Immature natural killer cell (primary cell): Measurements from ENCODE around the gene OPTN. TPM values are rescaled to one million over a fixed set of nuclear protein-coding genes. Genes with fewer than 3 reads are reported as not detected.
A peak's percentile ranks its signal among the peaks of the same experiment; 100 is the strongest.
"Not testable (repeated sequence)": the region's sequence is repeated elsewhere in the genome, so short reads cannot be mapped to it uniquely, and the experiment has no call there.

Experiments used
- DNase-seq, 3 donors: peaks; one replicate each; pipeline ENCODE4 v3.0.0; 2022; ENCODE audit warnings: mixed read lengths in 1 of 3
- H3K27ac Mint-ChIP-seq, 6 donors: one replicate each; pipeline ENCODE4 v1.8.0; 2020; ENCODE audit warnings: mixed read lengths in 6 of 6, mild to moderate bottlenecking in 5 of 6, inconsistent platforms in 4 of 6, moderate library complexity in 3 of 6
- H3K27me3 Mint-ChIP-seq, 3 donors: one replicate each; pipeline ENCODE4 v1.8.0; 2020 to 2021; ENCODE audit warnings: low read depth in 3 of 3, mild to moderate bottlenecking in 3 of 3, mixed read lengths in 3 of 3, moderate library complexity in 3 of 3, inconsistent platforms in 1 of 3
- H3K36me3 Mint-ChIP-seq, 3 donors: one replicate each; pipeline ENCODE4 v1.8.0; 2020; ENCODE audit warnings: mixed read lengths in 3 of 3, inconsistent platforms in 2 of 3, mild to moderate bottlenecking in 2 of 3
- H3K4me1 Mint-ChIP-seq, 2 donors: one replicate each; pipeline ENCODE4 v1.8.0; 2020; ENCODE audit warnings: inconsistent platforms in 2 of 2, mild to moderate bottlenecking in 2 of 2, mixed read lengths in 2 of 2, moderate library complexity in 1 of 2
- H3K4me3 Mint-ChIP-seq, 5 donors: one replicate each; pipeline ENCODE4 v1.8.0; 2020; ENCODE audit warnings: mild to moderate bottlenecking in 5 of 5, mixed read lengths in 5 of 5, inconsistent platforms in 3 of 5, moderate library complexity in 3 of 5
- H3K9me3 Mint-ChIP-seq, 6 donors: one replicate each; pipeline ENCODE4 v1.8.0; 2020; ENCODE audit warnings: mild to moderate bottlenecking in 6 of 6, mixed read lengths in 6 of 6, inconsistent platforms in 4 of 6, moderate library complexity in 3 of 6
- polyA plus RNA-seq, 3 donors: library from polyadenylated mRNA; unstranded; fragments of 300-500 nt; fragmentation: Illumina TruSeq; gene quantifications; one replicate each; pipeline ENCODE4 v1.2.3, GENCODE V29; 2021

OPTN gene
- polyA plus RNA-seq, 3 donors from 2014 or later, result 35.4 to 103 (median 71.8) TPM

DNA sequence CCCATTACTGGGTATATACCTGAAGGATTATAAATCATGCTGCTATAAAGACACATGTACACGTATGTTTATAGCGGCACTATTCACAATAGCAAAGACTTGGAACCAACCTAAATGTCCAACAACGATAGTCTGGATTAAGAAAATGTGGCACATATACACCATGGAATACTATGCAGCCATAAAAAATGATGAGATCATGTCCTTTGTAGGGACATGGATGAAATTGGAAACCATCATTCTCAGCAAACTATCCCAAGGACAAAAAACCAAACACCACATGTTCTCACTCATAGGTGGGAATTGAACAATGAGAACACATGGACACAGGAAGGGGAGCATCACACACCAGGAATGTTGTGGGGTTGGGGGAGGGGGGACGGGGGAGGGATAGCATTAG is 55.9 kb downstream of the OPTN start:
- DNase-seq, H3K4me3 Mint-ChIP-seq, H3K36me3 Mint-ChIP-seq, H3K4me1 Mint-ChIP-seq, H3K27ac Mint-ChIP-seq, H3K27me3 Mint-ChIP-seq, H3K9me3 Mint-ChIP-seq: not testable (repeated sequence)

GRCh38 chr10:13158401-13158800 is 58.4 kb downstream of the OPTN start:
- DNase-seq, result peak in 2 of 3 donors; percentile 17 to 18
- Mint-ChIP-seq H3K4me3 (peak overlapping the region; percentile 45 to 81 (median 64)), H3K27me3 (peaks cover 4 to 6% (median 6%) of the 10 kb centered on the region in 3 donors), H3K36me3 (peaks cover 5% of the 10 kb centered on the region in 3 donors), H3K9me3 (peaks cover 0 to 3% (median 0%) of the 10 kb centered on the region in 6 donors), H3K27ac (peak overlapping the region in 3 of 6 donors; percentile 31 to 74 (median 64)), H3K4me1 (peaks cover 19 to 21% of the 10 kb centered on the region in 2 donors)

GRCh38 chr10:13160934-13161856 is 61.2 kb downstream of the OPTN start, which contains the start of gene MCM10:
MCM10 (plus strand) TSS chr10:13161558; CDS start chr10:13164203, 2,645 bp downstream.
- peaks cover 4 to 8% (median 6%) of the 10 kb centered on the region in 3 donors for H3K27me3 Mint-ChIP-seq
- DNase-seq, result peak; percentile 97
- peak within 1 kb of the TSS; percentile 87 to 93 (median 88) for H3K4me3 Mint-ChIP-seq
- H3K36me3 Mint-ChIP-seq, result no peaks in the 10 kb centered on the region
- peaks cover 19 to 21% of the 10 kb centered on the region in 2 donors for H3K4me1 Mint-ChIP-seq
- peak within 1 kb of the TSS; percentile 55 to 93 (median 77) for H3K27ac Mint-ChIP-seq
- no peaks in the 10 kb centered on the region for H3K9me3 Mint-ChIP-seq

DNA sequence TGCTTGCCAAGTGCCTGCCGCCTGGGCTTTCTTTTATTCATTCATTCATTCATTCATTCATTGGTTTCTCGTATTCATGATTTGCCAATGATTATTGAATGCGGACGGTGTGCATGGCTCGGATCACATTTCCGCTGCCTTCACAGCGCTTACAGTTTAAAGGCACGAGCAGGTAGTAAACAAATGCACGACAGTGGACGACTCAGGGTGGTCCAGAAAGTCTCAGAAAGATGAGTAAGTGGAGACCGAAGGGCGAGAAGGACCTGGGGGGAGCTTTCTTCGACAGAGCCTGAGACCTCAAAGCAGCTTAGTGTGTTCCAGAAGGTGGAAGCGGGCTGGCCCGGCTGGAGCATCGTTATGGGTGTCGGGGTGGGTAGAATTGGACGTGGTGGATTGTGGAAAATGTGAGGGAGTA is 61.9 kb downstream of the OPTN start:
- DNase-seq, result no peak
- Mint-ChIP-seq H3K27ac (peak overlapping the region; percentile 10 to 93 (median 43)), H3K9me3 (no peaks in the 10 kb centered on the region), H3K36me3 (no peaks in the 10 kb centered on the region), H3K4me3 (peak overlapping the region; percentile 87 to 93 (median 88)), H3K27me3 (peaks cover 4 to 8% (median 6%) of the 10 kb centered on the region in 3 donors), H3K4me1 (peaks cover 19 to 21% of the 10 kb centered on the region in 2 donors)

GRCh38 chr10:13163859-13164258 is 63.9 kb downstream of the OPTN start:
- no peaks in the 10 kb centered on the region for H3K9me3 Mint-ChIP-seq
- H3K4me3 Mint-ChIP-seq, result no peak overlapping the region
- H3K27ac Mint-ChIP-seq, result peak overlapping the region in 1 of 6 donors; percentile 10
- H3K36me3 Mint-ChIP-seq, result no peaks in the 10 kb centered on the region
- DNase-seq, result no peak
- peaks cover 17 to 21% of the 10 kb centered on the region in 2 donors for H3K4me1 Mint-ChIP-seq
- H3K27me3 Mint-ChIP-seq, result peaks cover 1 to 6% (median 3%) of the 10 kb centered on the region in 3 donors

DNA sequence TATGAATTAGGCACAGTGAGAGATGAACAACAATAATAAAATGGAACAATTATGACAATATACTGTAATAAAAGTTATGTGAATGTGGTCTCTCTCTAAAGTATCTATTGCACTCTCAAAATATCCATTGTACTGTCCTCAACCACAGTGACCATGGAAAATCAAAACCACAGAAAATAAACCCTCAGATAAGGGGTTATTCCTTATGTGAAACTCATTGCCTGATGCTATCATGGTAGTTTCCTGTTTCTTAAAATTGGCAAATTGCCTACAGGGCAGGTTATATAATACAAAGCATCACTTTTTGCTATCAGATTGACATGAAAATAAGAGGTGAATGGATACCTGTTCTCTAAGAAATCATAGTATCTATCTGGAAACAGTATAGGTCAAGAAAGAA is 65.2 kb downstream of the OPTN start:
- no peaks in the 10 kb centered on the region for H3K36me3 Mint-ChIP-seq
- H3K4me1 Mint-ChIP-seq, result peaks cover 17 to 21% of the 10 kb centered on the region in 2 donors
- H3K27ac Mint-ChIP-seq, result no peak overlapping the region
- H3K4me3 Mint-ChIP-seq, result no peak overlapping the region
- H3K27me3 Mint-ChIP-seq, result peaks cover 0 to 4% (median 1%) of the 10 kb centered on the region in 3 donors
- H3K9me3 Mint-ChIP-seq, result no peaks in the 10 kb centered on the region
- no peak for DNase-seq

DNA sequence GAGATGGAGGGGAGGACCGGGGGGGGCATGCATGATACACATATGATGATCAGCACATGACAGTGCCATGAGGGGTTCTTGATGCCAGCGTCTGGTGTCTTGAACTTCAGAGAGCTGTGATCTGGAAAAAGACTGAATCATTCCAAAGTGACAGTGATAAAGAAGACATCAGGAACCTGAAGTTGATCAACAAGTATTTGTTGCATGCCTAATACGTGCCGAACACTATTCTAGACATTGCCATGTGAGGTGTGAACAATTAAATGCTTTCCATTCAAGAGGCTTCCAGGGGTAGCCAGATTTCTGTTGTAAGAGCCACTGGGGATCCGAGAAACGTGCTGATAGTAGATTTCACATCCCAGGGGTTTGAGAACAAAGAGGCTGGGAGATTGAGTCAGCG is 67.6 kb downstream of the OPTN start:
- H3K27me3 Mint-ChIP-seq, result peaks cover 0 to 2% (median 1%) of the 10 kb centered on the region in 3 donors
- DNase-seq, result no peak
- H3K27ac Mint-ChIP-seq, result no peak overlapping the region
- no peaks in the 10 kb centered on the region for H3K9me3 Mint-ChIP-seq
- no peak overlapping the region for H3K4me3 Mint-ChIP-seq
- no peaks in the 10 kb centered on the region for H3K36me3 Mint-ChIP-seq
- H3K4me1 Mint-ChIP-seq, result no peaks in the 10 kb centered on the region

GRCh38 chr10:13168781-13169180 is 68.8 kb downstream of the OPTN start:
- Mint-ChIP-seq H3K27ac (no peak overlapping the region), H3K36me3 (no peaks in the 10 kb centered on the region), H3K9me3 (no peaks in the 10 kb centered on the region), H3K4me1 (no peaks in the 10 kb centered on the region), H3K4me3 (no peak overlapping the region), H3K27me3 (peaks cover 0 to 2% (median 1%) of the 10 kb centered on the region in 3 donors)
- no peak for DNase-seq

- Mint-ChIP-seq H3K4me3 (no peak overlapping the region), H3K27me3 (peaks cover 0 to 1% (median 0%) of the 10 kb centered on the region in 3 donors), H3K36me3 (no peaks in the 10 kb centered on the region), H3K4me1 (no peaks in the 10 kb centered on the region), H3K27ac (no peak overlapping the region), H3K9me3 (no peaks in the 10 kb centered on the region)
- DNase-seq, result no peak
Measured at GRCh38 chr10:13173616-13174015, 73.7 kb downstream of the OPTN start.

DNA sequence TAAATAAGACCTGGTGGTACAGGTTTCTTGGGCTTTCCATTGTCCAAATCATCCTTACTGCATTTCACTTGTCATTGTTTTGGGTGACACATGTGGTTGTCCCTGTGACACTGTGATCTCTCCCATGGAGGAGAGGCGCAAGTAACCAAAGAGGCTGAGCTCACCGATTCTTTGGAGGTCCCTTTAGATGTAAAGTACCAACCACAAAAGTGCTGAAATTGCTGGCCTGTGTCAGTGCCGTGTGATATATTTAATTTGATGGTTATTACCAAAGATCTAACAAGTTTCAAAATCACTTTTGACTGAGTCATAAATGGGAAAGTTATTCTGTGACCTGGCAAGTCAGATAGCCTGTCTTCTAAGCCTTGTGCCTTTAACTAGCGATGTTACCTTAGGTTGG is 80.8 kb downstream of the OPTN start:
- H3K9me3 Mint-ChIP-seq, result no peaks in the 10 kb centered on the region
- no peak overlapping the region for H3K4me3 Mint-ChIP-seq
- no peak overlapping the region for H3K27ac Mint-ChIP-seq
- H3K36me3 Mint-ChIP-seq, result no peaks in the 10 kb centered on the region
- H3K27me3 Mint-ChIP-seq, result no peaks in the 10 kb centered on the region
- no peak for DNase-seq
- no peaks in the 10 kb centered on the region for H3K4me1 Mint-ChIP-seq

- Mint-ChIP-seq H3K4me3 (no peak overlapping the region), H3K9me3 (no peaks in the 10 kb centered on the region)
Measured at GRCh38 chr10:13182424-13182823, 82.5 kb downstream of the OPTN start.

GRCh38 chr10:13183625-13184024 is 83.7 kb downstream of the OPTN start:
- Mint-ChIP-seq H3K4me1 (no peaks in the 10 kb centered on the region), H3K27ac (no peak overlapping the region), H3K36me3 (peaks cover 0 to 3% (median 0%) of the 10 kb centered on the region in 3 donors), H3K9me3 (no peaks in the 10 kb centered on the region), H3K4me3 (no peak overlapping the region), H3K27me3 (no peaks in the 10 kb centered on the region)
- DNase-seq, result no peak

More at GRCh38 chr10:13182424-13182823, 82.5 kb downstream of the OPTN start:
- H3K36me3 Mint-ChIP-seq, result peaks cover 0 to 3% (median 0%) of the 10 kb centered on the region in 3 donors
- no peak for DNase-seq
- no peaks in the 10 kb centered on the region for H3K4me1 Mint-ChIP-seq
- no peak overlapping the region for H3K27ac Mint-ChIP-seq
- no peaks in the 10 kb centered on the region for H3K27me3 Mint-ChIP-seq

DNA sequence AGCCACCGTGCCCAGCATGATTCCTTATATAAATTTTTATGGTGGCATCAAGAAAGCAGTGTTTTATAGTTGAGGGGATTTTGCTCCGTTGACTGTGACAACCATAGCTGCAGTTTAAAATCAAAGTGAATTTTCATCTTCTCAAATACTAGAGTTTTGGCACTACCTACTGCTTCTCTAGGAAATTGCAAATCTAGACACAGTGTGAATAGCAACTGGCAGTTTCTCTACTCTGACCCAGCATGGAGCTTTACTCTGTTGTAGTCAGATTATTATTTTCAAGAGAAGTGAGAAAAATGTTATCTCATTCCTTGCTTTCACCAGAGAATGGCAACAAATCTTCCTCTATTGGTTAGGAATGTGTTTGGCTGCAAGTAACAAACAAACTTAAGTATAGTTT is 84.3 kb downstream of the OPTN start:
- Mint-ChIP-seq H3K4me1 (no peaks in the 10 kb centered on the region), H3K27me3 (no peaks in the 10 kb centered on the region), H3K4me3 (no peak overlapping the region), H3K9me3 (no peaks in the 10 kb centered on the region), H3K36me3 (peaks cover 0 to 3% (median 0%) of the 10 kb centered on the region in 3 donors), H3K27ac (no peak overlapping the region)
- no peak for DNase-seq

DNA sequence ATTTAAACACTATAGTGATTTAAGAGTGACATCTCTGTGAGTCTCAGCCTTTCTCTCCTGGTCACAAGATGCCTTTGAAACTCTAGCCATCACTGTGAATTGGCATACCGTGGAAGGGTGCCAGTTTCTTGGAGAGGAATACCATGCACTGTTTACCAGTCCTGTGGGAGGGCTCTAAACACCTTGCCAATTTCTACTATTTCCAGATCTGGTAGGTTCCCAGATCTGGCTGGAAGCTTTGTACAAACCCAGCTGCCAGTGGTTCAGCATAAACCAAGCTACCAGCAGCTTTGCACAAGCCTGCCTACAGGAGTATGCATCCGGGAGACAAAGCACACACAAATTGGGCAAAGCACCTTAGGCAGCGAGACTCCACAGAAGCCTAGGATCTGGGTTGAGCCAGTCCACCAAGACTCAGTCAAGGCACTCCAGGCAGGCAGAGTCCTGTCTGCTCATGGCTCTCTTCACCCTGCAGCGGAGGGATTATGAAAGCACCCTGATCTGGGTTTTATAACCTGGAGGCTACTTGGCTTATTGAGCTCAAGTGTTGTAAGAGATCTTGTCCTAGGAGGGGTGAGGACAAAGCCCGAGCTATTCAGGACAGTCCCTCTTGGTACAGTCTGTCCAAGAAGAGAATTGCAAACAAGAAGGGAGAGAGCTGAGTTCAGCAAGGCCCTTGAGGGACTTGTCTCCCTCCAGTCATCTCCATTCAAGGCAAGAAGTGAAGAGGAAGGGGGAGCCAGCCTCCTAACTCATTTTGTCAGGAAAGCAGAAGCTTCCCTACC is 85.0 kb downstream of the OPTN start:
- Mint-ChIP-seq H3K4me1 (no peaks in the 10 kb centered on the region), H3K27ac (no peak overlapping the region), H3K36me3 (peaks cover 0 to 3% (median 0%) of the 10 kb centered on the region in 3 donors), H3K9me3 (no peaks in the 10 kb centered on the region), H3K4me3 (no peak overlapping the region), H3K27me3 (no peaks in the 10 kb centered on the region)
- DNase-seq, result no peak
